A673 (cell line): Measurements from ENCODE around the gene ABCD2.

Experiments used
- CTCF ChIP-seq: fragments of 300-800, 200-600 bp; sonication (generic); conservative IDR thresholded peaks from 2 replicates; pipeline ENCODE4 v1.5.1; 2017; ENCODE audit warnings: low read depth, mild to moderate bottlenecking, antibody characterized with exemption, low read length, moderate library complexity, mixed read lengths
- EZH2 ChIP-seq: fragments of 200-600 bp; sonication (generic); IDR thresholded peaks from 2 replicates; pipeline ENCODE4 v1.6.1; 2017; ENCODE audit warnings: borderline replicate concordance, low read depth, mild to moderate bottlenecking, mixed read lengths, antibody characterized with exemption, low read length; ENCODE audit not compliant: poor library complexity, severe bottlenecking

DNA sequence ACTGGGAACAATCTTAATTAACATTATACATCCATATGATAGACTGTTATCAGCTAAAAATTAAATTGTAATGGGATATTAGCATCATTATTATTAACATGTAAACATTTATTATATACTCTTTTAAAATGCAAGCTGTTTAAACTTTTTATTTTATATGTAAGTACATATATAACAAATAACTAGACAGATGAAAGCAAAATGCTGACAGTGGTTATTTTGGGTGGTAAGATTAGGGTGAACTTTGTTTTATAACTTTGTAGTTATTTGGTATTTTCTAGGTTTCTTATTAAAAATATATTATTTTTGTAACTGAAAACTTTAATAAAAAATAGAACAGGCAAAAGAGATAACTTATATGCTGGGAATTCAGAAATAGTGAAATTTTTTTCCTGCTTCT lies 114.0 kb downstream of the ABCD2 start:
- TF ChIP-seq CTCF (no peak), EZH2 (no peak)
